Measurements from ENCODE around the gene ANXA6.

- TF ChIP-seq ZNF274 (IDR thresholded peaks at IDR 0.05; ENCODE audit: low read depth, low read length) (no peak), SUZ12 (IDR thresholded peaks at IDR 0.05; ENCODE audit: extremely low read depth, insufficient read depth, insufficient read length) (no peak), YY1 (IDR thresholded peaks at IDR 0.05; ENCODE audit: insufficient read depth, insufficient read length) (no peak)
These were observed 17.1 kb upstream of the ANXA6 start for GRCh38 chr5:151174612-151175101.

Data from NT2/D1 (cell line).